Measurements from ENCODE around the gene DAB2IP. TPM values are rescaled to one million over a fixed set of nuclear protein-coding genes. Genes with fewer than 3 reads are reported as not detected.
A peak's percentile ranks its signal among the peaks of the same experiment; 100 is the strongest.

Gene DAB2IP
- total and polyA plus RNA-seq, 4 donors = 2.3 to 13.1 (median 5.4) TPM

- no peak overlapping the region for H3K9ac ChIP-seq (ENCODE audit: low read depth in 1 of 2, low read length in 2 of 2)
- no peaks in the 10 kb centered on the region for H3K27me3 ChIP-seq (ENCODE audit: control insufficient read depth in 4 of 4, insufficient read depth in 4 of 4, low read length in 3 of 4)
- 95% methylated on average over 8 of the region's 8 CpGs for WGBS
- H3K27ac ChIP-seq (ENCODE audit: low read depth in 1 of 2, low read length in 2 of 2) = peak overlapping the region in 1 of 2 donors; percentile 47
- peaks cover 4 to 38% (median 26%) of the 10 kb centered on the region in 4 donors for H3K4me1 ChIP-seq (ENCODE audit: control insufficient read depth in 4 of 4, insufficient read depth in 4 of 4, low read length in 3 of 4)
- no peak overlapping the region for H3K4me3 ChIP-seq (ENCODE audit: low read depth in 1 of 3, low read length in 3 of 3)
- no peaks in the 10 kb centered on the region for H3K36me3 ChIP-seq (ENCODE audit: control insufficient read depth in 4 of 4, insufficient read depth in 3 of 4, low read depth in 1 of 4, low read length in 3 of 4)
- DNase-seq (ENCODE audit: low spot score) = no peak
- no peaks in the 10 kb centered on the region for H3K9me3 ChIP-seq (ENCODE audit: control insufficient read depth in 4 of 4, low read length in 3 of 4)
- no peak for TF ChIP-seq RAD21 (IDR thresholded peaks at IDR 0.05)
- no peak for TF ChIP-seq CTCF (IDR thresholded peaks at IDR 0.05; ENCODE audit: low read depth, low read length, missing input control)
- no peak for TF ChIP-seq HNF4A (conservative IDR thresholded peaks at IDR 0.05)
- no peak for TF ChIP-seq EGR1 (IDR thresholded peaks at IDR 0.05; ENCODE audit: low read depth in 2 of 2)
- no peak for TF ChIP-seq FOXA2 (IDR thresholded peaks at IDR 0.05)
- TF ChIP-seq RXRA (IDR thresholded peaks at IDR 0.05) = no peak
- no peak for TF ChIP-seq ZBTB33 (IDR thresholded peaks at IDR 0.05)
- no peak for TF ChIP-seq GABPA (IDR thresholded peaks at IDR 0.05 in 1 of 2, conservative IDR thresholded peaks at IDR 0.05 in 1 of 2)
- TF ChIP-seq TAF1 (conservative IDR thresholded peaks at IDR 0.05) = no peak
- no peak for TF ChIP-seq YY1 (IDR thresholded peaks at IDR 0.05)
- TF ChIP-seq NR2F2 (IDR thresholded peaks at IDR 0.05) = no peak
- no peak for TF ChIP-seq REST (IDR thresholded peaks at IDR 0.05)
- no peak for TF ChIP-seq ATF3 (IDR thresholded peaks at IDR 0.05)
- TF ChIP-seq JUND (IDR thresholded peaks at IDR 0.05) = no peak
- TF ChIP-seq MAX (IDR thresholded peaks at IDR 0.05) = no peak
- TF ChIP-seq FOXA1 (IDR thresholded peaks at IDR 0.05) = no peak
- no peak for TF ChIP-seq SP1 (IDR thresholded peaks at IDR 0.05)
- TF ChIP-seq HNF4G (IDR thresholded peaks at IDR 0.05) = no peak
Observed at GRCh38 chr9:121604654-121605053, 46.8 kb upstream of the DAB2IP start.

Measured in liver (tissue), 9 donors.